HepG2 (cell line): ENCODE measurements around the gene MAPK4.

Source experiments
- CTCF ChIP-seq: sonication (generic); formaldehyde crosslinking; IDR thresholded peaks from 2 replicates; pipeline ENCODE4 v1.5.0; 2020; ENCODE audit warnings: mild to moderate bottlenecking, missing genetic modification reagents, moderate library complexity
- FOXK2 ChIP-seq: fragments of 450-650 bp; IDR thresholded peaks from 2 replicates; pipeline ENCODE4 v1.6.1; 2016
- TP53 ChIP-seq: sonication (generic); formaldehyde crosslinking; conservative IDR thresholded peaks from 2 replicates; pipeline ENCODE4 v1.4.0; 2020; ENCODE audit warnings: missing genetic modification reagents
- ZBTB49 ChIP-seq: sonication (generic); formaldehyde crosslinking; IDR thresholded peaks from 2 replicates; pipeline ENCODE4 v1.4.0; 2020; ENCODE audit warnings: missing genetic modification reagents, borderline replicate concordance

- no peak for TF ChIP-seq CTCF (CRISPR knock-in tag)
- TF ChIP-seq FOXK2 = no peak
- TF ChIP-seq TP53 = no peak
- TF ChIP-seq ZBTB49 (CRISPR knock-in tag) = no peak
Observed at GRCh38 chr18:50700245-50701165, 140.6 kb downstream of the MAPK4 start.
